Activated naive CD8-positive, alpha-beta T cell treated with anti-CD3 and anti-CD28 coated beads, Interleukin-2, amount 50 U/mL, for 16 hours (primary cell): Measurements from ENCODE around the gene GBE1.

Experiments
- DNase-seq: peaks from one replicate; pipeline ENCODE4 v3.0.0-alpha.2; 2020; ENCODE audit warnings: low read depth, low spot score

GBE1 gene

DNA sequence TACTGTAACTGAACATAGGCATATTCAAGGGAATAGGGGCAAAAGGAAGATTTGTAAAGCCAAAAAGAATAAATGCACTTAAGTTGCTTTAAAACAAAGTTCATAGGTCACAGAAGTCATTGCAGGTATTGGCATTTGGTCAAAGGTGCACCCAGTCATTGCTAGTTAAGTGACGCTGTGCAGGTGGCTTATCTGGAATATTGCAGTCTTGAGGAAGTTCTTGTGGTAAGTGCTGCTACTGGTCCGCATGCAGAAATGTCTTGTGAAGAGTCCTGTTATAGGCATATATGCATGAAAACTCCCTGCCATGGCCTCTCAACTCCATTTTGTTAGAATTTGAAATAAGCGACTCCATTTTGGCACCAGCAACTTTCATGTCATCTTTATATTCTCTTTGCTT, 293.1 kb downstream of the GBE1 start:
- no peak for DNase-seq

- DNase-seq: no peak
Observed at GRCh38 chr3:81466201-81466560, 295.3 kb downstream of the GBE1 start.

DNA sequence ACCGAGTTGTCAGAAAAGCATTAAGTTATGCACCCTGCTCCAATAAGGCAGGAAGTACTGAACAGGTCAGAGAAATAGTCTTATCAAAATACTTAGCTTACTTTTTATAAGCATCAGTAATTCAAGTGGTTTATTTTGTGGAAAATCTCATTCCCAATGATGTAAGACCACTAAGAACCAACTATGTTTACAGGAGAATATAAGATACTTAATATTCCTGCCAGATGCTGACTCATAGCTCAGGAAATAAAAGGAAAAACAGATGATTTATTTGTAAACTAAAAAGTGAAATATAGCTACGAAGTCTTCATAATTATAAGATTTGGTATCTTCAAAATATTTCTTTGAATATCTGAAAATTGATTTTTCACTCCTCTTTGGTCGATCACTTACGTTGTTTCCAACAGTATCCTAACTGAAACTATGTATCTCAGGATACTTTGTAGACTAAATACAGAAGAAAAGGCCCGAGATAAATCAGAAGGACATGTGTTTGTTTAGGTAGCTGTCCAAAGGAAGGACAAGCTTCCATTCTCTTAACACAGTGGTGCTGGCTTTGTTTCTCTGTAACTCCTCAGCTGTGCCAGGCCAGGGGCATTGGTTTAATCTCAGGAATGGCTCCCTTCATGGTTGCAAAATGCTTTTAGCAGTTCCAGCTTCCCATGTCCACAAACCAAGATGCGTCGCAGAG, 295.8 kb downstream of the GBE1 start:
- DNase-seq: no peak

GRCh38 chr3:81463781-81464180, 297.7 kb downstream of the GBE1 start:
- no peak for DNase-seq

DNA sequence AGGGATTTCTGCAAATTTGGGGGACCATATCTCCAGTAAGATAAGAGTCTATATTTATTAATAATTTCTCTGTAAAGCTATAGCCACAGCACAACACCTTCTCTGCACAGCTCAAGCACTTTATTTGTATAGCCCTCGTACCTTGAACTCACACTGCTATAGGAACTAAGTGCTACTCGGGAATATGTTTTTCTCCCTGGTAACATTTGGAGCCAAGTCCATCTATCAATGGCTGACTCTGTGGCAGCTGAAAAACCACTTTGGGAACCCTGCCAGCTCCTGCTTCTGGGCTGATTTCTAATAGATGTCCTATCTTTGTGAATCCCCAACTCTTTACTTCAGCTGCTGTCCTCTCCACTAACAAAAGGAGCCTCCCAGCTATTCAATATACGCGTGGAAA, 298.5 kb downstream of the GBE1 start:
- DNase-seq: no peak

DNA sequence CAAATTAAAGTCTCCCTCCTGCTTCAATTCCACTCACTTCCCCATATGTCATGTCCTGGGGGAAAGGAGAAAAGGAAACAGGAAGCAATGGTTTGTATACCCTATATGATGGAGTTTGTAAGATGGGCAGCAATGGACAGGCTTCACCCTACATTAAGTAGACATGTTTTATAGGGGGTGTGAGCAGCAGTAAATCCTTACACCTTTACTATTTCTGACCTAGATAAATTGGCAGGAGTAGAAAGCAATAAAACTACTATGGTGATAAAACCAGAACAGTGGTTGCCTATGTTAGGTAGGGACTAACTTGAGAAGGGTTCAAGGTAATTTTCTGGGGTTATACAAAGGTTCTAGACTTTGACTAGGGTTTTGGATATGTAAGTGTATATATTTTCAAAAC, 301.7 kb downstream of the GBE1 start:
- no peak for DNase-seq

- DNase-seq: no peak
Observed at GRCh38 chr3:81452418-81452817, 309.0 kb downstream of the GBE1 start.

- no peak for DNase-seq
Observed at GRCh38 chr3:81451611-81452010, 309.8 kb downstream of the GBE1 start.

GRCh38 chr3:81451140-81451539, 310.3 kb downstream of the GBE1 start:
- no peak for DNase-seq

DNA sequence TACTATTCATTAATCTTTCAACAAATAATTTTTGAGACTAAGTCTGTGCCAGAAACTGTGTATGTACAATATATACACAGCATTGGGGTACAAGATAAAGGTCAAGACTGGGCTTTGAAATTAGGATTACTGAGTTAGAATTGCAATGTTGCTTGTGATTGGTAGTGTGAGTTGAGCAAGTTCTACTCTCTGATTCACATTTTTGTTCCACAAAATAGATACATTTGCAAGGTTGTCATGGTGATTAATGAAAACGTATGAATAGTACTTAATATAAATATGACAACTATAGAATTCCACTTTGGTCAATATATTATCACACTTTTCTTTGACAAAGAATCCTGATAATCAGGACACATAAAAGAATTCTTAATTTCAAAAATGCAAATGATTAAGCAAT, 314.6 kb downstream of the GBE1 start:
- DNase-seq: no peak

DNA sequence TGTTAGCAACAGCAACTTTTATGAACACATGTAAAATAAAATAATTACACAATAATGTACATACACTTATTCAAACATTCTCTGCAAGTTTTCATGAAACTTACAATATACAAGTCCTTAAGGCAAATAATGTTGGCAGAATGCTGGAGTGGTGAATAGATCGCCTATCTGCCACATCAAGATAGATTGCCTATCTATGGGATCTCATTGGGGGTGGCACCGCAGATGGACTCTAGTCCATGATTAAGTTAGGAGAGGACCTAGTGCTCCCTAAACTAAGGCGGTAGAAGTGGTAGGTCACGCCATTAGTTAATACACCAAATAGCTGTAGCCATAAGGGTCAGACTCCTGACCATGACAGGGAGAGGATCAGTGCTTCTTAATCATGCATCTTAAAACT, 315.7 kb downstream of the GBE1 start:
- DNase-seq: no peak

DNA sequence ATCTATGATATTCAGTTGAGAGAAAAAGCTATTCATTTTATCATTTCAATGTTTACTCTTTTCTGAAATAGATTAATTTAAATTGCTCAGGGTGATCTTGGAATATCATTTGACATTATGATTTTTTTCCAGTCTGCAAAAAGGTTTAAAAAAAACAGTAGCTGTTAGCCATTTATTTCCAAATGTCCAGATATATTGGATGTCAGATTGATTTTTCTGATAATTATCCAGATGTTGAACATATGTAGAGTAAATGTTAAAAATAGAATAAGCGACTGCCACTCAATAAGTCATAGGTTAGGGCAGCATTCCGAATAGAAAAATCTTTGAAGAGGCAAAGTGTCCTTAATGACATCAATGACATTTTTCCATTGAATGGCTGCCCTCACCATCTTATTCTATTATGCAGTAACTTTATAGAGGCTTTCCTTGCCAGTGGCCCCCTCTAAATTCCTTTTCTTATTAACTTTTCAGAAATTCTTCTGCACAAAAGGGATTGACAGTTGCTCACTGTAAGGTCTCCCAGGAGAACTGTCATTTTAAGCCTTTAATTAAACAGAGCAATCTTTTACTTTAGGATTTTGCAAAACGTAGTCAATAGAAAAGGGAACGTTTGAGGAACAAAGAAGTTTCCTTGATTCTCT, 316.5 kb downstream of the GBE1 start:
- DNase-seq: no peak

DNA sequence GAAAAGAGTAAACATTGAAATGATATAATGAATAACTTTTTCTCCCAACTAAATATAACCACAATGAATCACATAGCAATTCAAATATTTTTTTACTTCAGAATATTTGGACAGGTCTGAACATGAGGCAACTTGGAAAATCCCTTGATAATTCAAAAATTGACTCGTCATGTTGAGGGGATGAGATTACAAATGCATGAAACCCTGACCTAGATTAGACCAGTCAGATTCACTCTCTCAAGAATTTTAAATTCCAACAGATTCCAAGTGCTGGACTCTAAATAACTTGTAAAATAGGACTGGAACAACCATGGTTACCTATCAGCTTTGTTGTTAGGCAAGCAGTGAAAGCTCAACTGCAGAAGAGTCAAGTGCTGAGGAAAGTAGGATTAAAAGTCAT, 317.5 kb downstream of the GBE1 start:
- no peak for DNase-seq

- DNase-seq: no peak
Observed at GRCh38 chr3:81443457-81443782, 318.0 kb downstream of the GBE1 start.

DNA sequence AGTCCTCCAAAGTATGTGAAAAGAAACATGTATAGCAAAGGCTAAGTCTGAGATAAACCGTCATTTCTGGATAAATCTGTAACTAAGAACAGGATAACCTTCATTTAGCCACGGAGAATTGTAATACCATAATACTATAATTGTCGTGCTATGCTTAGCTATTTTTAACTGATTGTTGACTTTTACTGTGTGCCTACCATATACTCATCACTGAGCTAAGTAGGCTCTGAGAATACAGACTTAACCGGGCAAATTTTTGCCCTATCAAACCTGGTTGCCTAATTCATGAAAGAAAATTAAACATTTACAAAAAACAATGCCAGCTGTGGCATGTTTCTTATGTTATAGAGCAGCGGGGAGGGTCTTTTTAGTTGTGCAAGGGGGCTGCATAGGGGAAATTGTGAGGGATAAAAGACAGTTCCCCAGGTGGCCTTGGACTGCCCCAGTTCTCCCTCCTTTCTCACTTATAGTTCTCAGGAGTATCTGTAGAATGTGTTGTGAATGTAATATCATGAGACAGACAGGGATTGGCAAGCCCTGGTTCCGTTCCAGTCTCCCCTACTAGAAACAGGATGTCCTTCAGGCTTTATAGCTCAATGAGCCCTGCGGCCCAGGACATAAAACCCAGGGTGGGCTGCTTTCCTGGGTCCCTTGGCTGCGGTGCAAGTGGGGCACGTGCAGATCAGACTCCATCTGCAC, 318.5 kb downstream of the GBE1 start:
- DNase-seq: no peak

GRCh38 chr3:81440661-81441060, 320.8 kb downstream of the GBE1 start:
- DNase-seq: no peak
